Epithelial cell of umbilical artery (primary cell): ENCODE results near the gene TMEM186. TPM values are rescaled to one million over a fixed set of nuclear protein-coding genes. Genes with fewer than 3 reads are reported as not detected.

Source experiments
- total RNA-seq: library from RNA; depleted of rRNA; stranded (reverse); fragments of >200 nt; gene quantifications from 2 replicates; pipeline ENCODE4 v1.2.3, GENCODE V29; 2014

The TMEM186 gene, protein sequence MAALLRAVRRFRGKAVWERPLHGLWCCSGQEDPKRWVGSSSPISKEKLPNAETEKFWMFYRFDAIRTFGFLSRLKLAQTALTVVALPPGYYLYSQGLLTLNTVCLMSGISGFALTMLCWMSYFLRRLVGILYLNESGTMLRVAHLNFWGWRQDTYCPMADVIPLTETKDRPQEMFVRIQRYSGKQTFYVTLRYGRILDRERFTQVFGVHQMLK
- 6.4 and 6.8 TPM in 2 replicates for total RNA-seq

DNA sequence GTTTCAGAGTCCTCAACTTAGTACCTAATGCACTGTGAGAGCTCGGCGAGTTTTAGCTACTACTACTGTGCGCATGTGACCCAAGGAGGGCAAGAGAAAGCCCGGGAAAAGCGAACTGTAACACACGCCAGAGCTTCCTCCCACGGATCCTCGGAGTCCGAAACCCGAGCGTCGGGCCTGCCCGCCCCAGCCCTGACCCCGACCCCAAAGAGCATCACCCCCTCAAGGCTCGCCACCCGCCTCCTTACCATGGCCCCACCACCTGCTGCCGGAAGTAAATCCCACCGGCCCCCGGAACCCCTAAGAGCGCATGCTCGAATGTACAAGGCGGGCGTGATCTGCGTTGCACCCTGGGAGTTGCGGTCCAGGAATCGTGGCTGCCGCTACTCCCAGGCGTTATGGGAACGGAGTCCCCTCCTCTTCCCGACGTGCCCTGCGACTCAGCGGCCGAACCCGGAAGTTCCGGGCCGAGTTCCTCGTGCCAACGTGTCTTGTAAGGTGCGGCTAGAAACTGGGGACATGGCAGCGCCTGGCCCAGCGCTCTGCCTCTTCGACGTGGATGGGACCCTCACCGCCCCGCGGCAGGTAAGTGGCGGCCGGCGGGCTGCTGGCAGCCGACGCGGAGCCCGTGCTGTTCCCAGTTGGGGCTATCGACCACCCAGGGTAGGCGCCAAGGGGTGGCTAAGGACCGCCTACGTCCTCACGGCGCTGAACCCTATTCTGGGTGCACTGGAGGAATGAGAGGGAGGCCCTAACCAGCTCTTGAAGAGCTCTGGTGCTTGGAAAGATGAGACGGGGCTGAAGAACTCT, at the start of gene TMEM186, which contains the start of gene PMM2:
TMEM186 (minus strand) TSS at position 276 of the 810 bp plus-strand sequence; CDS start at position 251, 25 bp downstream.
PMM2 (plus strand) TSS at position 476 of the 810 bp plus-strand sequence; CDS start at position 520, 44 bp downstream.

Other genes starting within 250 kb of the TMEM186 start
- not detected in 2 replicates for gene TMEM114, start 207.1 kb downstream of the TMEM186 start, total RNA-seq
- gene METTL22, start 175.9 kb downstream of the TMEM186 start, total RNA-seq, result 20.8 and 27.3 TPM in 2 replicates
- gene ABAT, start 123.0 kb downstream of the TMEM186 start, total RNA-seq, result 0.91 and 1.3 TPM in 2 replicates
- gene PMM2, start 200 bp upstream of the TMEM186 start, total RNA-seq, result 27.6 and 29.5 TPM in 2 replicates
- gene CARHSP1, start 71.4 kb upstream of the TMEM186 start, total RNA-seq, result 109 and 122 TPM in 2 replicates
- gene LITAFD, start 84.7 kb upstream of the TMEM186 start, total RNA-seq, result not detected in 2 replicates
- gene USP7, start 166.3 kb upstream of the TMEM186 start, total RNA-seq, result 41.0 and 65.9 TPM in 2 replicates